ENCODE results near the gene VCAN.
"Not testable (repeated sequence)": the region's sequence is repeated elsewhere in the genome, so short reads cannot be mapped to it uniquely, and the experiment has no call there.

Gene VCAN

GRCh38 chr5:83471405-83472212, at the start of gene VCAN:
TSS of gene VCAN (plus strand) at chr5:83471744. CDS start at chr5:83483519, 11,775 bp downstream.
- no peak for DNase-seq

DNA sequence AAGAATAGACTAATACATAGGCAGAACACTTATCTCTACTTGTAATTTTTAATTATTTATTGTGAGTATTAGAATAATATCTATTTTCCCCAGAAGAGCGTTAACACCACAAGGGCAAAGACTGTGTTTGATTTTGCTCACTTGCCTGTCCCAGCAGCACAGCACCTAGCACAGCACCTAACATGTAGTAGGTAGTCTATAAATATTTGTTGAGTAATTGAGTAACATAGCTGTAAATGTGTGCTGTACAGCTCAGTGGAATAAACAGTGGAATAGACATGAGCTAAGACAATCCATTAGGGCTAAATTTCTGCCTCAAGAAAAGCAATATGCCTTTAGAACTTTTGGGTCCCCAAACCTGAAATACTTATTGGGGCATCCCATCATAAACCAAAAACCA, 49.3 kb upstream of the VCAN start:
- DNase-seq = no peak

DNA sequence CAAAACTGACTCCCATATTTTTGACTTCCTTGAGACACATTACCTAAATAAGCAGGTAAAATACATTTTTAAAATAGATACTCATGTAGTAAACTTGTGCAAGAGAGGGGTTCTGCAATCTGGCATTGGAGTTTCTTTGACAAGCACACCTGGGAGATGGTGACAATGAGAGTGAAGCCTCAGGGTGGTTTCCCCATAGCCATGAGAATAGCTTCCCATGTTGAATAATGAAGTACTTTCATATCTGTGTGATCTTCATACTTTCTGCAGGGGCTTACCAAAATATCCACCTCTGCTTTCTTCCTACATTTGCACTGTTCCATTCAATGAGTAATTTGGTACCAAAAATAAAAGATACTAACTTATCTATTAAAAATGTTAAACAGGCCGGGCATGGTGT, 44.7 kb upstream of the VCAN start:
- DNase-seq = no peak

DNA sequence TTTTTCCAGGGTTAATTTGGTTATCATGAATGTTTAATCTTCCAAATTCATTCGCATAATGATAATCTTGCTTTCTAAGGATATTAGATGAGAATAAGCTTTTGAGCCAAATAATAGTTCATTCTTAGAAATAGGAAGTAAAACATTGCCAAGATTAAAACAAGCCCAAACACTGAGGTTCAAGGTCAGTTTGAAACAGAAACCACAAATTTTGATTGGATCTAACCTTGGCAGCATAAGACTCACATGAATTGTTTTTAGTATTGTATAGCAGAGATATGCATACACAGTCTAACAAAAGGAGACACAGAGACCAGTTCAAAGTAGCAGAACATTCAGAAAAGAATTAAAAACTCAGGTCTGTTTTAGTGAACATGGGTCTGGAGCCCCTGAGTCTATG, 43.4 kb upstream of the VCAN start:
- no peak for DNase-seq

- DNase-seq = no peak
Observed at GRCh38 chr5:83428890-83429289, 42.7 kb upstream of the VCAN start.

- DNase-seq = peak; percentile 6
Observed at GRCh38 chr5:83430130-83431010, 41.2 kb upstream of the VCAN start.

DNA sequence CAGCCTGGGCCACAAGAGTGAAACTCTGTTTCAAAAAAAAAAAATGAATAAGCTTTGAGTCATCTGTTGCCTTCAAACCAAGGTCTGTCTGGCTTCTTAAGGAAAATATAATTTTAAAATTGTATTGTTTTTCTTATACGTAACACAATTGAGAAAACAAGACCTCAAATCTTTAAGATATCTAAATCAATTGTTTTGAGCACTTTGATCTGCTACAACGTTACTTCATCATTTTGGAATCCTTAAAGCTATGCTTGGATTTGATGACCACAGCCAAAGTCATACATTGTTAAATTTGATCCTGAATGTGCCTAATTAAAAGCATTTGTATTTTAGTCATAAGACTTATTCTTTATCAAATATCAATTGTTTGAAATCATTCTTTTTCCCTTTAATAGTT, 37.7 kb upstream of the VCAN start:
- no peak for DNase-seq

GRCh38 chr5:83434946-83435345, 36.6 kb upstream of the VCAN start:
- no peak for DNase-seq

DNA sequence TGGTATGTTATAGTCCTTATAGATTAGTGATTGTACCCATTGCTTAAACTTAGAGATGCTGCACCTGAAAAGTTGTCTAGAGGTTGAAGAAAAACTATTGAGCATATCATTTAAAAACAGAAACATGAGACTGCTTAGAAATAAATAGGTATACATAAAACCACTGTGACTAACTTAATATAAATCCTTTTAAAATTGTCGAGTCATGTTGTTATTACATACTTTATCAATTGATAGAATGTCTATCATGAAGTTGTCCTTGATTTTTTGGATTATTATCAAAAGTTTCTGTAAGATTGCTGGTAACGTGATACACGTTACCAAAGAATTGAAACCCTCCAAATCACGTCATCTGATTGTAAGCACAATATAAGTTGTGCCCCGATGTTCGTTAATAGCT, 35.3 kb upstream of the VCAN start:
- DNase-seq = no peak

DNA sequence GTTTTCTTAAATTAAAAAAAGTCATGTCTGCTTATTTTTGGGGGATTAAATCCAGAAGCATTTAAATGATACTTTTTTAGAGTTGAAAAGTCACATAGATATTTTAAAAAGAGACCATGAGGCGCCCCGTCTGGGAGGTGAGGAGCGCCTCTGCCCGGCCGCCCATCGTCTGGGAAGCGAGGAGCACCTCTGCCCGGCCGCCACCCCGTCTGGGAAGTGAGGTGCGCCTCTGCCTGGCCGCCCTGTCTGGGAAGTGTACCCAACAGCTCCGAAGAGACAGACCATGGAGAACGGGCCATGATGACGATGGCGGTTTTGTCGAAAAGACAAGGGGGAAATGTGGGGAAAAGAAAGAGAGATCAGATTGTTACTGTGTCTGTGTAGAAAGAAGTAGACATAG, 33.8 kb upstream of the VCAN start:
- DNase-seq = not testable (repeated sequence)

DNA sequence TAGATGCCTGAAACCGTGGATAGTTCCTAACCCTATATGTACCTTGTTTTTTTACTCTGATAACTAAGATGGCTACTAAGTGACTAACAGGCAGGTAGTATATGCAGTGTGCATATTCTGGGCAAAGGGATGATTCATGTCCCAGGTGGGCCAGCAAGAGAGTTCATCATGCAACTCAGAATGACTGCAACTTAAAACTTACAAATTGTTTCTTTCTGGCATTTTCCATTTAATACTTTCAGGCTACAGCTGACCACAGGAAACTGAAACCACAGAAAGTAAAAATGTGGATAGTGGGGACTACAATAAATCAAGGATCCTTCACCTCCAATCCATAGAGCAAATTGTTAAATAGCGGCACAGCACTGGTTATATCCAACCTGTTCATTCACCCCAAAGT, 30.7 kb upstream of the VCAN start:
- no peak for DNase-seq

- DNase-seq = no peak
Observed at GRCh38 chr5:83441747-83442146, 29.8 kb upstream of the VCAN start.

GRCh38 chr5:83443534-83443933, 28.0 kb upstream of the VCAN start:
- DNase-seq = no peak

GRCh38 chr5:83444445-83444844, 27.1 kb upstream of the VCAN start:
- no peak for DNase-seq

GRCh38 chr5:83446253-83446947, 25.1 kb upstream of the VCAN start:
- DNase-seq = no peak

- DNase-seq = no peak
Observed at GRCh38 chr5:83447533-83447932, 24.0 kb upstream of the VCAN start.

- no peak for DNase-seq
Observed at GRCh38 chr5:83450183-83450966, 21.2 kb upstream of the VCAN start.

- no peak for DNase-seq
Observed at GRCh38 chr5:83450967-83451248, 20.6 kb upstream of the VCAN start.

DNA sequence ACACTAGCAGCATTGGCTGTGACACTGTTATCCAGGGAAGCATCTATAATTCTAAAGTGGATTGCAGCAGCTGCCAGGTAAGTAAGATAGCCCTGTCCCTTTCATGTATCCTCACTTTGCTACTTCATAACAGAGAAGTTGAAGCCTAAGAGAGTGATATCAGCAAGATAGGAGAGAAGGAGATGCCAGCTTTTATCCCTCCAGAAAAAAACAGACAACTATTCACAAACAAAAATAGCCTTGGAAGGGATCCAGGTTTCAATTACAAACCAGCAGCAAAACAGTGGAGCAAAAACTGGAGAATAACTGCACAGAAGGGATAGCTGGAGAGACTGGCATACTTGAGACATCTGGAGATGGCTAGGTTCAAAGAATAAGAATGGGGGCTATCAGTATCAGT, 19.6 kb upstream of the VCAN start:
- no peak for DNase-seq

DNA sequence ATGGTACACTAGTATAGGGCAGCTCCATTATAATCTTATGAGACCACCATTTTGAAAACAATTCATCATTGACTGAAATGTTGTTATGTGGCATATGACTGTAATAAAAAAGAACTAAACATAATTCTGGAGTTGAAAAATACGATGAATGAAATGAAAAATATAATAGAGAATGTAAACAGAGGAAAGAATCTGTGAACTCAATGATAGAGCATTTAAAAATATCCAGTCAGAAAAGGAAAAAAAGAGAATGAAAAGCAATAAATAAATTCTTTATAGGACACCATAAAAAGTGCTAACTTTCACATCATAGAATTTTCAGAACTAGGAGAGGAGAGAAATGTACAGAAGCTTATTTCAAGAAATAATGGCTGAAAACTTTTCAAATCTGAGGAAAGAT, 17.6 kb upstream of the VCAN start:
- DNase-seq = no peak

DNA sequence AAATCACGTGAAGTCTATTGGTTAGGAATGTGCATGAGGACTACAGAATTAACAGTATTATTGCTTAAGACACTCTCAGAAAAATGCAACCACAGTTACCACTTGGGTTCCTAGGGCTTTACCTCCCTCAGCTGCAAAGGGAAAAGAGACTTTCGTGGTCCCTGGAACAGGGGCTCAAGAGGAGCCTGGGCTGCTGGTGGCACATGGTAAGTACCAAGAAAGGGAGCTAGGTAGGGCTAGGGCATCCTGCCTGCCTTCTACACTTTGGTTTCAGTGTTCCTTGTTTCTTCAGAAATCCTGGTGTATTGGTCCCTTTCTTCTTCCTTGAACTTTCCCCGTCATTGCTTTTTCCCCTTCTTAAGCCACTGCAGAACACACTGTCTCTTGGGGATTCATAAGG, 7.3 kb upstream of the VCAN start:
- DNase-seq = no peak

DNA sequence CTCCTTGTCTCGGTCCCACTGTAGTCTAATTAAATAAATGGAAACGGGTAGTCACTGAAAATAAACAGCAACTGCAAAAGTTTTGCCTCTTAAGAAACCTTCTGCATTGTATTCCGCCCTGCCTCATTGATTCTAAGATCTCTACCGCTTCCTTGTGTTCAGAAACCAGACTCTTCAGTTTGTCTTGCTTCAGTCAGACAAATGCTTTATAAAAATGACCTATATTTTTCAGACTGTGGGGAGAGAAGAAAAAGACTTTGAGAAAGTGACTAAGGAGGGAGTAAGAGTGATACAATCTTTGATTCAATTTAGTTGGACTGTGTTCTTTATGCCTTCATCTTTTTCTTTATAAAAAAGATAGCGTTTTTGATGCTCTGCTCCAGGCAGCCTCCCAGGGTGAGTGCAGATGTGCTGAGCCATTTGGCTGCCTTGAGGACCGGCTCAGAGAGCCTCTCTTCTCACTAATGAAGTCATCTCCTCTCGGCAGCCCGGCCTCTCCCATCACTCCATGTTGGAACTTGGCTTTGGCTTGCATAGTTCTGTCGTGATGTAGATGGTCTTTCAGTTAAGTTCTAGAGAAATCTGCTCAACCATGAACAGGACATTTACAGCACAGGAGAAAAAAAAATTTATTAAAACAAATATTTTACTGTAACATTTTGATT, 4.0 kb upstream of the VCAN start:
- no peak for DNase-seq
